NCI-H748 (cell line): Measurements from ENCODE around the gene ALDH1A1.
"Not testable (repeated sequence)": the region's sequence is repeated elsewhere in the genome, so short reads cannot be mapped to it uniquely, and the experiment has no call there.

Experiments
- DNase-seq: peaks from one replicate; lab custom pipeline; 2025; ENCODE audit not compliant: unreplicated experiment; lab: John Stamatoyannopoulos, UW

ALDH1A1 gene

GRCh38 chr9:72945391-72945790 is 7.5 kb downstream of the ALDH1A1 start:
- DNase-seq, result no peak

- DNase-seq, result no peak
These were observed 8.9 kb downstream of the ALDH1A1 start for GRCh38 chr9:72943844-72944462.

GRCh38 chr9:72942451-72942850 is 10.4 kb downstream of the ALDH1A1 start:
- DNase-seq, result no peak

GRCh38 chr9:72939581-72939980 is 13.3 kb downstream of the ALDH1A1 start:
- not testable (repeated sequence) for DNase-seq

GRCh38 chr9:72937545-72937944 is 15.3 kb downstream of the ALDH1A1 start:
- DNase-seq, result no peak

- no peak for DNase-seq
These were observed 16.2 kb downstream of the ALDH1A1 start for GRCh38 chr9:72936679-72937078.

- DNase-seq, result no peak
These were observed 16.6 kb downstream of the ALDH1A1 start for GRCh38 chr9:72936266-72936665.

GRCh38 chr9:72935595-72935994 is 17.3 kb downstream of the ALDH1A1 start:
- peak; percentile 52 for DNase-seq

- no peak for DNase-seq
These were observed 18.9 kb downstream of the ALDH1A1 start for GRCh38 chr9:72933730-72934665.

- no peak for DNase-seq
These were observed 20.2 kb downstream of the ALDH1A1 start for GRCh38 chr9:72932619-72933018.

GRCh38 chr9:72931897-72932296 is 21.0 kb downstream of the ALDH1A1 start:
- no peak for DNase-seq

- no peak for DNase-seq
These were observed 21.4 kb downstream of the ALDH1A1 start for GRCh38 chr9:72931437-72931836.

GRCh38 chr9:72930828-72931227 is 22.0 kb downstream of the ALDH1A1 start:
- DNase-seq, result peak; percentile 51

- DNase-seq, result no peak
These were observed 23.3 kb downstream of the ALDH1A1 start for GRCh38 chr9:72929542-72929941.

GRCh38 chr9:72928042-72928507 is 24.8 kb downstream of the ALDH1A1 start:
- DNase-seq, result no peak

GRCh38 chr9:72926506-72926905 is 26.3 kb downstream of the ALDH1A1 start:
- no peak for DNase-seq

GRCh38 chr9:72925891-72926290 is 27.0 kb downstream of the ALDH1A1 start:
- no peak for DNase-seq

GRCh38 chr9:72925126-72925789 is 27.6 kb downstream of the ALDH1A1 start:
- DNase-seq, result no peak

- DNase-seq, result no peak
These were observed 28.6 kb downstream of the ALDH1A1 start for GRCh38 chr9:72924154-72924790.

- no peak for DNase-seq
These were observed 29.8 kb downstream of the ALDH1A1 start for GRCh38 chr9:72923077-72923476.
